ENCODE data around the gene PRKRA. TPM values are rescaled to one million over a fixed set of nuclear protein-coding genes. Genes with fewer than 3 reads are reported as not detected.
A peak's percentile ranks its signal among the peaks of the same experiment; 100 is the strongest.

The PRKRA gene
- 10 to 100 TPM; 30.4 to 38.3 (median 33.7) TPM for total RNA-seq (2021; fragmentation: NEBNext Ultra II Directional; extraction: Animal tissue kit (Norgen Biotek cat#: 25700))
- long read RNA-seq, transcript PRKRA-201 (8 exons, 1,826 nt) = major isoform, 48 of 57 reads
- long read RNA-seq, partial matches to known transcripts = 1 of 57 reads
- long read RNA-seq, other reads (novel, unspliced or antisense) = 6 of 57 reads

GRCh38 chr2:178450774-178451525, at the start of gene PRKRA, which contains the start of gene PJVK:
Gene PRKRA (minus strand): TSS chr2:178451175. CDS start chr2:178451030, 145 bp downstream.
Gene PJVK (plus strand): TSS chr2:178451378. CDS start chr2:178453410, 2,032 bp downstream.
- Mint-ChIP-seq H3K36me3 (ENCODE audit: low read depth) (peaks cover 16% of the 10 kb centered on the region), H3K4me3 (peak within 1 kb of the TSS; percentile 88), H3K27ac (peak within 1 kb of the TSS; percentile 97), H3K9me3 (no peaks in the 10 kb centered on the region), H3K27me3 (ENCODE audit: insufficient read depth) (no peaks in the 10 kb centered on the region), H3K4me1 (ENCODE audit: low read depth) (peaks cover 34% of the 10 kb centered on the region)
- TF ChIP-seq, protein P1, sequence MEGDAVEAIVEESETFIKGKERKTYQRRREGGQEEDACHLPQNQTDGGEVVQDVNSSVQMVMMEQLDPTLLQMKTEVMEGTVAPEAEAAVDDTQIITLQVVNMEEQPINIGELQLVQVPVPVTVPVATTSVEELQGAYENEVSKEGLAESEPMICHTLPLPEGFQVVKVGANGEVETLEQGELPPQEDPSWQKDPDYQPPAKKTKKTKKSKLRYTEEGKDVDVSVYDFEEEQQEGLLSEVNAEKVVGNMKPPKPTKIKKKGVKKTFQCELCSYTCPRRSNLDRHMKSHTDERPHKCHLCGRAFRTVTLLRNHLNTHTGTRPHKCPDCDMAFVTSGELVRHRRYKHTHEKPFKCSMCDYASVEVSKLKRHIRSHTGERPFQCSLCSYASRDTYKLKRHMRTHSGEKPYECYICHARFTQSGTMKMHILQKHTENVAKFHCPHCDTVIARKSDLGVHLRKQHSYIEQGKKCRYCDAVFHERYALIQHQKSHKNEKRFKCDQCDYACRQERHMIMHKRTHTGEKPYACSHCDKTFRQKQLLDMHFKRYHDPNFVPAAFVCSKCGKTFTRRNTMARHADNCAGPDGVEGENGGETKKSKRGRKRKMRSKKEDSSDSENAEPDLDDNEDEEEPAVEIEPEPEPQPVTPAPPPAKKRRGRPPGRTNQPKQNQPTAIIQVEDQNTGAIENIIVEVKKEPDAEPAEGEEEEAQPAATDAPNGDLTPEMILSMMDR (IDR thresholded peaks at IDR 0.05) = peak; percentile 43; the same call in 1 of the 2 replicates
- DNase-seq = peak; percentile 92

- Mint-ChIP-seq H3K27ac (no peak overlapping the region), H3K9me3 (no peaks in the 10 kb centered on the region), H3K4me3 (no peak overlapping the region), H3K4me1 (ENCODE audit: low read depth) (peaks cover 5% of the 10 kb centered on the region; the same call in 1 of the 2 replicates), H3K36me3 (ENCODE audit: low read depth) (peaks cover 29% of the 10 kb centered on the region), H3K27me3 (ENCODE audit: insufficient read depth) (peaks cover 2% of the 10 kb centered on the region; the same call in 1 of the 2 replicates)
- TF ChIP-seq, protein P1 (IDR thresholded peaks at IDR 0.05) = no peak
- no peak for DNase-seq
Observed at GRCh38 chr2:178499640-178500039, 48.7 kb upstream of the PRKRA start.

DNA sequence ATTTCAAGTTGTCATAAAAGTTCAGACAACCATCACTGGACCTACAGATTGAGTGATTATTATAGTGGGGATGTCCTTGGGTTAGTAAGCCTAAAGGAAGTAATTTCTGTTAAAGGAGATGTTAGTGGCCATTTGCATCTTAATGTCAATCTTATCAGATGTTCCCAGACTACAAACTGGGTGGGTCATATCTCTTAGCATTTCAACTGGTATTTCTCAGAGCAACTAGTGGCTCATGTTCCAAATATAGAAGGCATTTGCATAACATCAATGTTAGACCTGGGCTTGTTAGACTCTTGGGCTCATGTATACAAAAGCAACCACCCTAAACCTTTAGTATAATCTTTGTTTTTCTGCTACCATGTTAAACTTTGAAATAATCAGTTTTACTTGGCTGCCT, 47.2 kb upstream of the PRKRA start:
- TF ChIP-seq, protein P1 (IDR thresholded peaks at IDR 0.05) = no peak
- Mint-ChIP-seq H3K36me3 (ENCODE audit: low read depth) (peaks cover 38% of the 10 kb centered on the region), H3K9me3 (no peaks in the 10 kb centered on the region), H3K27ac (no peak overlapping the region), H3K4me1 (ENCODE audit: low read depth) (peaks cover 5% of the 10 kb centered on the region; the same call in 1 of the 2 replicates), H3K27me3 (ENCODE audit: insufficient read depth) (peaks cover 2% of the 10 kb centered on the region; the same call in 1 of the 2 replicates), H3K4me3 (no peak overlapping the region)
- no peak for DNase-seq

DNA sequence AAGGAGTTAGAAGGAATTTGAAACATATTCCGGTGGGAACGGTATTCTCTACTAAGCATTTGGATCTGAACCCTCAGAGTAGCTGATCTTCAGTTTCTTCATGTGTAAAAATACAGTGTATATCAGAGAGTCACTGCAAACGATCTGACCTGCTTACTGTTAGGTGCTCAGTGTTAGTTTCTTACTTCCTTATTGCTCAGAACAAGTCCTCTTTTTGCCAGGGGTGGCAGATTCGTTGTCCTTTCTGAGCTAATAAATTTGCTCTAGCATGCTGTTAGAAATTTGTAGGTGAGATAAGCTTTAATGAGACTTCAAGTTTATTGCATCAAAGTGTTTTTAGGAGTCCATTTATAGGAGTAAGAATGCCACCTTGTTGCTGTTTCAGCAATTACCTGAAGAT, 45.1 kb upstream of the PRKRA start:
- Mint-ChIP-seq H3K9me3 (no peaks in the 10 kb centered on the region), H3K27me3 (ENCODE audit: insufficient read depth) (no peaks in the 10 kb centered on the region), H3K4me3 (no peak overlapping the region), H3K36me3 (ENCODE audit: low read depth) (peaks cover 46% of the 10 kb centered on the region), H3K27ac (no peak overlapping the region), H3K4me1 (ENCODE audit: low read depth) (peaks cover 10% of the 10 kb centered on the region)
- no peak for DNase-seq
- TF ChIP-seq, protein P1 (IDR thresholded peaks at IDR 0.05) = no peak

GRCh38 chr2:178491612-178492011, 40.6 kb upstream of the PRKRA start:
- peaks cover 55% of the 10 kb centered on the region for H3K36me3 Mint-ChIP-seq (ENCODE audit: low read depth)
- H3K27ac Mint-ChIP-seq = no peak overlapping the region; the same call in 1 of the 2 replicates
- no peaks in the 10 kb centered on the region for H3K9me3 Mint-ChIP-seq
- TF ChIP-seq, protein P1 (IDR thresholded peaks at IDR 0.05) = no peak
- peaks cover 21% of the 10 kb centered on the region for H3K4me1 Mint-ChIP-seq (ENCODE audit: low read depth)
- H3K27me3 Mint-ChIP-seq (ENCODE audit: insufficient read depth) = no peaks in the 10 kb centered on the region
- DNase-seq = no peak
- no peak overlapping the region for H3K4me3 Mint-ChIP-seq

Measured in HFFc6 (cell line).